SK-N-SH treated with all-trans-retinoic acid at 6 μM for 48 hours (cell line): Measurements from ENCODE around the gene DENND1A.

Experiments
- ARNTL ChIP-seq: fragments of 450-650 bp; formaldehyde crosslinking; IDR thresholded peaks from 2 replicates; pipeline ENCODE4 v1.5.0; 2020; ENCODE audit warnings: low read depth, mild to moderate bottlenecking, moderate library complexity, borderline replicate concordance
- BACH2 ChIP-seq: fragments of 250-450 bp; sonication (Bioruptor Pico); IDR thresholded peaks from 2 replicates; pipeline ENCODE4 v1.9.0; 2021; ENCODE audit warnings: mild to moderate bottlenecking, borderline replicate concordance
- ESRRG ChIP-seq: fragments of 250-450 bp; sonication (Bioruptor Pico); IDR thresholded peaks from 2 replicates; pipeline ENCODE4 v1.6.1; 2021; ENCODE audit warnings: mild to moderate bottlenecking
- ISL1 ChIP-seq: fragments of 250-450 bp; sonication (Bioruptor Pico); IDR thresholded peaks from 2 replicates; pipeline ENCODE4 v2.1.2; 2022; ENCODE audit warnings: mild to moderate bottlenecking, moderate library complexity
- OSR1 ChIP-seq: fragments of 250-450 bp; sonication (Bioruptor Pico); IDR thresholded peaks from 2 replicates; pipeline ENCODE4 v1.8.0; 2022; ENCODE audit warnings: moderate library complexity, mild to moderate bottlenecking, inconsistent platforms
- SNAI2 ChIP-seq: fragments of 250-450 bp; sonication (Bioruptor Pico); IDR thresholded peaks from 2 replicates; pipeline ENCODE4 v1.5.0; 2020; ENCODE audit warnings: mild to moderate bottlenecking, moderate library complexity
- ZFP3 ChIP-seq: fragments of 250-450 bp; sonication (Bioruptor Pico); IDR thresholded peaks from 2 replicates; pipeline ENCODE4 v1.5.0; 2020; ENCODE audit warnings: mild to moderate bottlenecking, moderate library complexity
- TF ChIP-seq, protein P1 (sequence below): fragments of 250-450 bp; sonication (Bioruptor Pico); IDR thresholded peaks from 2 replicates; pipeline ENCODE4 v1.8.0; 2021; ENCODE audit warnings: low read depth, mild to moderate bottlenecking, moderate library complexity, borderline replicate concordance
- TF ChIP-seq, protein P2 (sequence below): fragments of 250-450 bp; sonication (Bioruptor Pico); IDR thresholded peaks from 2 replicates; pipeline ENCODE4 v1.8.0; 2020; ENCODE audit warnings: mild to moderate bottlenecking, moderate library complexity, borderline replicate concordance
- TF ChIP-seq, protein P3 (sequence below): fragments of 250-450 bp; sonication (Bioruptor Pico); IDR thresholded peaks from 2 replicates; pipeline ENCODE4 v1.5.1; 2021; ENCODE audit warnings: mild to moderate bottlenecking, moderate library complexity
- TF ChIP-seq, protein P4 (sequence below): fragments of 250-450 bp; sonication (Bioruptor Pico); IDR thresholded peaks from 2 replicates; pipeline ENCODE4 v1.5.1; 2020; ENCODE audit warnings: low read depth, mild to moderate bottlenecking, moderate library complexity
- TF ChIP-seq, protein P5 (sequence below): fragments of 250-450 bp; sonication (Bioruptor Pico); IDR thresholded peaks from 2 replicates; pipeline ENCODE4 v1.5.0; 2020; ENCODE audit warnings: mild to moderate bottlenecking, moderate library complexity

DNA sequence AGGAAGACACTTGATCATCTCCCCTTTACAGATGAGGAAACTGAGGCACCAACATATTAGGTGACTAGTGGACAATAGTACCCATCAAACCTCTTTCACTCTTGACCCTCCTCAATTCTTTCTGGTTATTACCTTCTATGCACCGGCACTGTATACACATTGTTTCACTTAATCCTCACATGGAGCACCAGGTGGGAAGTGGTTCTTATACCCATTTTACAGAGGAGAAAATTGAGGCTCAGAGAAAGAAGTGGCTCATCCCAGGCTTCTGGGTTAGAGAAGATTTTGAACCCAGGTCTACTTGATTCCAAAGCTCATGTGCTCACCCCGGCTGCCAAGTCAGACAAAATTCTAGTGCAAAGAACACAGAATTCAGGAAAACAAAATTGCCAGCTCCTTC, 17.4 kb upstream of the DENND1A start:
- TF ChIP-seq SNAI2 (CRISPR knock-in tag) (no peak), ZFP3 (CRISPR knock-in tag) (no peak), ESRRG (no peak), ARNTL (CRISPR knock-in tag) (no peak), ISL1 (no peak), OSR1 (CRISPR knock-in tag) (no peak), BACH2 (CRISPR knock-in tag) (no peak)
- TF ChIP-seq, protein P1, sequence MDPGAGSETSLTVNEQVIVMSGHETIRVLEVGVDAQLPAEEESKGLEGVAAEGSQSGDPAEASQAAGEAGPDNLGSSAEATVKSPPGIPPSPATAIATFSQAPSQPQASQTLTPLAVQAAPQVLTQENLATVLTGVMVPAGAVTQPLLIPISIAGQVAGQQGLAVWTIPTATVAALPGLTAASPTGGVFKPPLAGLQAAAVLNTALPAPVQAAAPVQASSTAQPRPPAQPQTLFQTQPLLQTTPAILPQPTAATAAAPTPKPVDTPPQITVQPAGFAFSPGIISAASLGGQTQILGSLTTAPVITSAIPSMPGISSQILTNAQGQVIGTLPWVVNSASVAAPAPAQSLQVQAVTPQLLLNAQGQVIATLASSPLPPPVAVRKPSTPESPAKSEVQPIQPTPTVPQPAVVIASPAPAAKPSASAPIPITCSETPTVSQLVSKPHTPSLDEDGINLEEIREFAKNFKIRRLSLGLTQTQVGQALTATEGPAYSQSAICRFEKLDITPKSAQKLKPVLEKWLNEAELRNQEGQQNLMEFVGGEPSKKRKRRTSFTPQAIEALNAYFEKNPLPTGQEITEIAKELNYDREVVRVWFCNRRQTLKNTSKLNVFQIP, result no peak
- TF ChIP-seq, protein P2, sequence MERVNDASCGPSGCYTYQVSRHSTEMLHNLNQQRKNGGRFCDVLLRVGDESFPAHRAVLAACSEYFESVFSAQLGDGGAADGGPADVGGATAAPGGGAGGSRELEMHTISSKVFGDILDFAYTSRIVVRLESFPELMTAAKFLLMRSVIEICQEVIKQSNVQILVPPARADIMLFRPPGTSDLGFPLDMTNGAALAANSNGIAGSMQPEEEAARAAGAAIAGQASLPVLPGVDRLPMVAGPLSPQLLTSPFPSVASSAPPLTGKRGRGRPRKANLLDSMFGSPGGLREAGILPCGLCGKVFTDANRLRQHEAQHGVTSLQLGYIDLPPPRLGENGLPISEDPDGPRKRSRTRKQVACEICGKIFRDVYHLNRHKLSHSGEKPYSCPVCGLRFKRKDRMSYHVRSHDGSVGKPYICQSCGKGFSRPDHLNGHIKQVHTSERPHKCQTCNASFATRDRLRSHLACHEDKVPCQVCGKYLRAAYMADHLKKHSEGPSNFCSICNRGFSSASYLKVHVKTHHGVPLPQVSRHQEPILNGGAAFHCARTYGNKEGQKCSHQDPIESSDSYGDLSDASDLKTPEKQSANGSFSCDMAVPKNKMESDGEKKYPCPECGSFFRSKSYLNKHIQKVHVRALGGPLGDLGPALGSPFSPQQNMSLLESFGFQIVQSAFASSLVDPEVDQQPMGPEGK (CRISPR knock-in tag), result no peak
- TF ChIP-seq, protein P3, sequence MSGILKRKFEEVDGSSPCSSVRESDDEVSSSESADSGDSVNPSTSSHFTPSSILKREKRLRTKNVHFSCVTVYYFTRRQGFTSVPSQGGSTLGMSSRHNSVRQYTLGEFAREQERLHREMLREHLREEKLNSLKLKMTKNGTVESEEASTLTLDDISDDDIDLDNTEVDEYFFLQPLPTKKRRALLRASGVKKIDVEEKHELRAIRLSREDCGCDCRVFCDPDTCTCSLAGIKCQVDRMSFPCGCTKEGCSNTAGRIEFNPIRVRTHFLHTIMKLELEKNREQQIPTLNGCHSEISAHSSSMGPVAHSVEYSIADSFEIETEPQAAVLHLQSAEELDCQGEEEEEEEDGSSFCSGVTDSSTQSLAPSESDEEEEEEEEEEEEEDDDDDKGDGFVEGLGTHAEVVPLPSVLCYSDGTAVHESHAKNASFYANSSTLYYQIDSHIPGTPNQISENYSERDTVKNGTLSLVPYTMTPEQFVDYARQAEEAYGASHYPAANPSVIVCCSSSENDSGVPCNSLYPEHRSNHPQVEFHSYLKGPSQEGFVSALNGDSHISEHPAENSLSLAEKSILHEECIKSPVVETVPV (CRISPR knock-in tag), result no peak
- TF ChIP-seq, protein P4, sequence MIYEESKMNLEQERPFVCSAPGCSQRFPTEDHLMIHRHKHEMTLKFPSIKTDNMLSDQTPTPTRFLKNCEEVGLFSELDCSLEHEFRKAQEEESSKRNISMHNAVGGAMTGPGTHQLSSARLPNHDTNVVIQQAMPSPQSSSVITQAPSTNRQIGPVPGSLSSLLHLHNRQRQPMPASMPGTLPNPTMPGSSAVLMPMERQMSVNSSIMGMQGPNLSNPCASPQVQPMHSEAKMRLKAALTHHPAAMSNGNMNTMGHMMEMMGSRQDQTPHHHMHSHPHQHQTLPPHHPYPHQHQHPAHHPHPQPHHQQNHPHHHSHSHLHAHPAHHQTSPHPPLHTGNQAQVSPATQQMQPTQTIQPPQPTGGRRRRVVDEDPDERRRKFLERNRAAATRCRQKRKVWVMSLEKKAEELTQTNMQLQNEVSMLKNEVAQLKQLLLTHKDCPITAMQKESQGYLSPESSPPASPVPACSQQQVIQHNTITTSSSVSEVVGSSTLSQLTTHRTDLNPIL (CRISPR knock-in tag), result no peak
- TF ChIP-seq, protein P5, sequence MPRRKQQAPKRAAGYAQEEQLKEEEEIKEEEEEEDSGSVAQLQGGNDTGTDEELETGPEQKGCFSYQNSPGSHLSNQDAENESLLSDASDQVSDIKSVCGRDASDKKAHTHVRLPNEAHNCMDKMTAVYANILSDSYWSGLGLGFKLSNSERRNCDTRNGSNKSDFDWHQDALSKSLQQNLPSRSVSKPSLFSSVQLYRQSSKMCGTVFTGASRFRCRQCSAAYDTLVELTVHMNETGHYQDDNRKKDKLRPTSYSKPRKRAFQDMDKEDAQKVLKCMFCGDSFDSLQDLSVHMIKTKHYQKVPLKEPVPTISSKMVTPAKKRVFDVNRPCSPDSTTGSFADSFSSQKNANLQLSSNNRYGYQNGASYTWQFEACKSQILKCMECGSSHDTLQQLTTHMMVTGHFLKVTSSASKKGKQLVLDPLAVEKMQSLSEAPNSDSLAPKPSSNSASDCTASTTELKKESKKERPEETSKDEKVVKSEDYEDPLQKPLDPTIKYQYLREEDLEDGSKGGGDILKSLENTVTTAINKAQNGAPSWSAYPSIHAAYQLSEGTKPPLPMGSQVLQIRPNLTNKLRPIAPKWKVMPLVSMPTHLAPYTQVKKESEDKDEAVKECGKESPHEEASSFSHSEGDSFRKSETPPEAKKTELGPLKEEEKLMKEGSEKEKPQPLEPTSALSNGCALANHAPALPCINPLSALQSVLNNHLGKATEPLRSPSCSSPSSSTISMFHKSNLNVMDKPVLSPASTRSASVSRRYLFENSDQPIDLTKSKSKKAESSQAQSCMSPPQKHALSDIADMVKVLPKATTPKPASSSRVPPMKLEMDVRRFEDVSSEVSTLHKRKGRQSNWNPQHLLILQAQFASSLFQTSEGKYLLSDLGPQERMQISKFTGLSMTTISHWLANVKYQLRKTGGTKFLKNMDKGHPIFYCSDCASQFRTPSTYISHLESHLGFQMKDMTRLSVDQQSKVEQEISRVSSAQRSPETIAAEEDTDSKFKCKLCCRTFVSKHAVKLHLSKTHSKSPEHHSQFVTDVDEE, result no peak
